SK-N-SH (cell line): ENCODE results near the gene ADPRS.

Experiments
- CTCF ChIP-seq: fragments of 200-600 bp; sonication (generic); IDR thresholded peaks from 2 replicates; pipeline ENCODE4 v1.6.1; 2017; ENCODE audit warnings: antibody characterized with exemption, mild to moderate bottlenecking, moderate library complexity
- FOXM1 ChIP-seq: IDR thresholded peaks from 2 replicates; pipeline ENCODE4 v1.4.0; 2012; ENCODE audit warnings: low read depth, mild to moderate bottlenecking
- MAX ChIP-seq: IDR thresholded peaks from 2 replicates; pipeline ENCODE4 v1.4.0; 2012; ENCODE audit warnings: low read depth
- POLR2AphosphoS5 ChIP-seq: IDR thresholded peaks from 2 replicates; pipeline ENCODE4 v1.6.1; 2012; ENCODE audit warnings: low read depth, low read length
- SIN3A ChIP-seq: IDR thresholded peaks from 2 replicates; pipeline ENCODE4 v1.6.1; 2012; ENCODE audit warnings: low read depth, mild to moderate bottlenecking, low read length, moderate library complexity, borderline replicate concordance
- TEAD4 ChIP-seq: IDR thresholded peaks from 2 replicates; pipeline ENCODE4 v1.4.0; 2012; ENCODE audit warnings: mild to moderate bottlenecking, borderline replicate concordance; ENCODE audit not compliant: insufficient read depth

DNA sequence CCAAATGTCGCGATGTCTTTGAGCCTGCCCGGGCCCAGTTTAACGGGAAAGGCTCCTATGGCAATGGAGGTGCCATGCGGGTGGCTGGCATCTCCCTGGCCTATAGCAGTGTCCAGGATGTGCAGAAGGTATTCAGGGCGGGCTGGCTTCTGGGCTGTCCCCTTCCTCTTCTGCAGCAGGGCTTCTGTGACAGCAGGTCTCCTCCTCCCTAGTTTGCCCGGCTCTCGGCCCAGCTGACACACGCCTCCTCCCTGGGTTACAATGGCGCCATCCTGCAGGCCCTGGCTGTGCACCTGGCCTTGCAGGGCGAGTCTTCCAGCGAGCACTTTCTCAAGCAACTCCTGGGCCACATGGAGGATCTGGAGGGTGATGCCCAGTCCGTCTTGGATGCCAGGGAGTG lies 3.0 kb downstream of the ADPRS start:
- no peak for TF ChIP-seq CTCF
- no peak for TF ChIP-seq FOXM1
- no peak for TF ChIP-seq POLR2AphosphoS5
- TF ChIP-seq TEAD4 = no peak
- no peak for TF ChIP-seq SIN3A
- no peak for TF ChIP-seq MAX
